GM12878 (cell line): ENCODE results near the gene COPS3. TPM values are rescaled to one million over a fixed set of nuclear protein-coding genes. Genes with fewer than 3 reads are reported as not detected.

Experiments used
- ATAC-seq: fragments of 200-7000 bp; cut with Tn5 transposase; 3 replicates; pipeline ENCODE4 v1.9.1; 2020; ENCODE audit warnings: mild to moderate bottlenecking, moderate library complexity
- BruUV-seq: library from RNA; stranded (reverse); fragments of 400-500 nt; replicated peaks from 2 replicates; lab custom pipeline; 2021; lab: Mats Ljungman, UMichigan
- CTCF ChIA-PET: fragments of 300-600 bp; sonication (Branson Sonifier 250); formaldehyde crosslinking; extraction: SDS; loops from one replicate; lab custom pipeline; 2021; ENCODE audit warnings: inconsistent platforms; lab: Yijun Ruan, JAX
- POLR2A ChIA-PET: fragments of 350-600 bp; formaldehyde crosslinking; extraction: SDS; loops from one replicate; lab custom pipeline; 2021; ENCODE audit warnings: inconsistent platforms; lab: Charles Lee
- RAD21 ChIA-PET: fragments of 300-600 bp; sonication (Branson Sonifier 250); formaldehyde crosslinking; loops from one replicate; lab custom pipeline; 2023; ENCODE audit warnings: antibody characterized with exemption; ENCODE audit not compliant: unreplicated experiment; lab: Charles Lee
- SMC1A ChIA-PET: fragments of 300-600 bp; sonication (Branson Sonifier 250); formaldehyde crosslinking; loops from one replicate; lab custom pipeline; 2023; ENCODE audit not compliant: unreplicated experiment, uncharacterized antibody; lab: Charles Lee
- DNase-seq: peaks from one replicate; pipeline ENCODE4 v3.0.0-alpha.2; 2011; ENCODE audit warnings: low read depth, low spot score
- FAIRE-seq: peaks from 3 replicates; lab custom pipeline; 2011; peaks lifted over from hg19 to GRCh38; lab: Jason Lieb, UNC
- H2AFZ ChIP-seq: 2 replicates; pipeline ENCODE4 v1.6.0; 2011; ENCODE audit warnings: low read depth, low read length, control low read depth; ENCODE audit not compliant: control insufficient read depth
- H3K27ac ChIP-seq: 2 replicates; pipeline ENCODE4 v1.5.1; 2011; ENCODE audit warnings: control low read depth; ENCODE audit not compliant: control insufficient read depth, insufficient read depth
- H3K27me3 ChIP-seq, 2 experiments: replicated peaks in 1 of 2; 2 replicates each; pipeline versions ENCODE4 v1.6.0 to v1.6.1; 2011; ENCODE audit warnings: low read length in 1 of 2; ENCODE audit not compliant: control insufficient read depth in 2 of 2, insufficient read depth in 2 of 2
- H3K36me3 ChIP-seq, 2 experiments: 2 replicates each; pipeline ENCODE4 v1.5.1; 2011; ENCODE audit warnings: low read length in 1 of 2; ENCODE audit not compliant: control insufficient read depth in 2 of 2, insufficient read depth in 2 of 2
- H3K4me1 ChIP-seq: 2 replicates; pipeline ENCODE4 v1.6.1; 2011; ENCODE audit warnings: mild to moderate bottlenecking, low read length, moderate library complexity, mixed read lengths; ENCODE audit not compliant: control insufficient read depth, insufficient read depth
- H3K4me2 ChIP-seq: 2 replicates; pipeline ENCODE4 v1.6.0; 2011; ENCODE audit warnings: control low read depth; ENCODE audit not compliant: control insufficient read depth, insufficient read depth
- H3K4me3 ChIP-seq: fragments of 200-600 bp; sonication (generic); 2 replicates; pipeline ENCODE4 v1.5.1; 2016
- H3K79me2 ChIP-seq: 2 replicates; pipeline ENCODE4 v1.6.0; 2011; ENCODE audit warnings: low read length; ENCODE audit not compliant: control insufficient read depth, insufficient read depth
- H3K9ac ChIP-seq: 2 replicates; pipeline ENCODE4 v1.8.0; 2011; ENCODE audit warnings: low read length, control low read depth, mixed read lengths; ENCODE audit not compliant: control insufficient read depth, insufficient read depth
- H3K9me3 ChIP-seq: replicated peaks from 3 replicates; pipeline ENCODE4 v1.5.1; 2011; ENCODE audit warnings: mild to moderate bottlenecking, low read length; ENCODE audit not compliant: control insufficient read depth, insufficient read depth
- H4K20me1 ChIP-seq: 2 replicates; pipeline ENCODE4 v1.6.0; 2011; ENCODE audit not compliant: control insufficient read depth, insufficient read depth
- BHLHE40 ChIP-seq, 2 experiments: fragments of 450-650 bp in 1 of 2; IDR thresholded peaks; 2 replicates each; pipeline ENCODE4 v1.6.1; 2011 to 2017; ENCODE audit warnings: low read depth in 2 of 2, borderline replicate concordance in 1 of 2, improper control_type of control experiment in 1 of 2, low read length in 1 of 2, mild to moderate bottlenecking in 1 of 2
- CHD1 ChIP-seq: IDR thresholded peaks from 2 replicates; pipeline ENCODE4 v1.6.1; 2012; ENCODE audit warnings: low read depth, low read length, improper control_type of control experiment
- FOXM1 ChIP-seq: IDR thresholded peaks from 2 replicates; pipeline ENCODE4 v1.6.1; 2012; ENCODE audit warnings: low read depth, mild to moderate bottlenecking, inconsistent platforms, low read length, moderate library complexity
- HDAC2 ChIP-seq: fragments of 200-600 bp; sonication (generic); IDR thresholded peaks from 2 replicates; pipeline ENCODE4 v1.6.1; 2017
- JUNB ChIP-seq: IDR thresholded peaks from 2 replicates; pipeline ENCODE4 v1.6.1; 2016; ENCODE audit warnings: antibody characterized with exemption, mild to moderate bottlenecking
- JUND ChIP-seq: IDR thresholded peaks from 2 replicates; pipeline ENCODE4 v1.6.1; 2012; ENCODE audit warnings: low read depth, mild to moderate bottlenecking, low read length, improper control_type of control experiment, moderate library complexity
- MTA2 ChIP-seq: fragments of 450-650 bp; IDR thresholded peaks from 2 replicates; pipeline ENCODE4 v1.6.1; 2016; ENCODE audit warnings: low read depth, mild to moderate bottlenecking, moderate library complexity
- MYC ChIP-seq: IDR thresholded peaks from 2 replicates; pipeline ENCODE4 v1.6.1; 2011; ENCODE audit warnings: mild to moderate bottlenecking, low read length, moderate library complexity, inconsistent platforms; ENCODE audit not compliant: insufficient read depth, insufficient replicate concordance, insufficient read length, severe bottlenecking
- NFXL1 ChIP-seq: fragments of 450-650 bp; IDR thresholded peaks from 2 replicates; pipeline ENCODE4 v1.6.1; 2017; ENCODE audit warnings: antibody characterized with exemption, mild to moderate bottlenecking, borderline replicate concordance
- POU2F2 ChIP-seq: IDR thresholded peaks from 3 replicates; pipeline ENCODE4 v1.6.1; 2011; ENCODE audit warnings: low read depth, mild to moderate bottlenecking, low read length, borderline replicate concordance
- RCOR1 ChIP-seq: conservative IDR thresholded peaks from 2 replicates; pipeline ENCODE4 v1.6.1; 2012; ENCODE audit warnings: low read depth, low read length, improper control_type of control experiment
- SIX5 ChIP-seq: IDR thresholded peaks from 2 replicates; pipeline ENCODE4 v1.6.1; 2011; ENCODE audit warnings: mild to moderate bottlenecking, low read depth, low read length, moderate library complexity; ENCODE audit not compliant: severe bottlenecking
- SKIL ChIP-seq: fragments of 450-650 bp; IDR thresholded peaks from 2 replicates; pipeline ENCODE4 v1.6.1; 2017; ENCODE audit warnings: mild to moderate bottlenecking, low read depth, inconsistent platforms; ENCODE audit not compliant: poor library complexity, severe bottlenecking
- SPI1 ChIP-seq: IDR thresholded peaks from 2 replicates; pipeline ENCODE4 v1.6.1; 2011; ENCODE audit warnings: low read depth, mild to moderate bottlenecking, low read length, moderate library complexity, borderline replicate concordance; ENCODE audit not compliant: insufficient read depth
- TBL1XR1 ChIP-seq: IDR thresholded peaks from 2 replicates; pipeline ENCODE4 v1.6.1; 2012; ENCODE audit warnings: low read depth, low read length, improper control_type of control experiment
- ZSCAN29 ChIP-seq: fragments of 450-650 bp; IDR thresholded peaks from 2 replicates; pipeline ENCODE4 v1.6.1; 2017; ENCODE audit warnings: mild to moderate bottlenecking, moderate library complexity
- WGBS: methylation state at CpG from one replicate; pipeline ENCODE4 v1.1.6; 2016; ENCODE audit warnings: low lambda C conversion rate; ENCODE audit not compliant: insufficient replicate concordance, insufficient coverage; ENCODE audit errors: missing lambda C conversion rate; 5-methylcytosine and 5-hydroxymethylcytosine counted together
- in situ Hi-C: fragments of 300-500 bp; cut with MboI; formaldehyde crosslinking; loops from 9 replicates; pipeline ENCODE4 v1.14.3; 2018; ENCODE audit warnings: mixed read lengths
- intact Hi-C: fragments of 100-400 bp; cut with micrococcal nuclease; formaldehyde crosslinking; loops from one replicate; pipeline ENCODE4 v1.14.2; 2022; ENCODE audit not compliant: unreplicated experiment
- polyA plus RNA-seq, 11 experiments: library from polyadenylated mRNA; depleted of rRNA in 4 of 11; unstranded in 6 of 11; stranded (reverse) in 5 of 11; fragments of >200 nt; fragmentation: Nextera tagmentation in 4 of 11; fragmentation: Illumina TruSeq in 1 of 11; extraction: Ambion mirVana in 4 of 11; extraction: Trizol in 1 of 11; gene quantifications; 1 replicate in 1 of 11; 2 replicates in 10 of 11; pipeline versions ENCODE4 v1.2.1 to v1.2.3, GENCODE V29; 2011 to 2016; ENCODE audit warnings: inconsistent platforms in 2 of 11, missing spikeins in 2 of 11, low read depth in 1 of 11
- total RNA-seq, 4 experiments: library from RNA; depleted of rRNA in 3 of 4; stranded (reverse); fragments of >200 nt in 3 of 4; fragmentation: Illumina TruSeq in 1 of 4; extraction: Trizol in 1 of 4; gene quantifications; 2 replicates each; pipeline versions ENCODE4 v1.2.1 to v1.2.3, GENCODE V29; 2013 to 2021

COPS3 gene
- total and polyA plus RNA-seq, 10 of the 15 experiments (the other 5 are each of a cell fraction or from before 2014, with no cell fraction given) = 99.7 to 187 (median 133) TPM

- Histone ChIP-seq H2AFZ (no peak overlapping the region), H3K79me2 (no peaks in the 10 kb centered on the region), H3K4me3 (no peak overlapping the region), H3K9me3 (no peaks in the 10 kb centered on the region), H3K27me3 (no peaks in the 10 kb centered on the region), H3K36me3 (peaks cover 25 to 31% of the 10 kb centered on the region in 2 experiments), H3K4me1 (no peaks in the 10 kb centered on the region), H4K20me1 (no peaks in the 10 kb centered on the region), H3K9ac (no peak overlapping the region), H3K4me2 (no peak overlapping the region), H3K27ac (no peak overlapping the region)
- ChIA-PET RAD21 (no interaction called here), CTCF (no interaction called here), SMC1A (no interaction called here), POLR2A (interaction anchor here (0.6 kb wide), 1 partner anchor 10 kb away, joined by 3 read pairs; no protein-coding TSS in a partner anchor)
- TF ChIP-seq POU2F2 (no peak), BHLHE40 (IDR thresholded peaks at IDR 0.05; ENCODE audit: borderline replicate concordance in 1 of 2, low read depth in 2 of 2, low read length in 1 of 2) (no peak), JUND (no peak), SIX5 (no peak), NFXL1 (no peak), FOXM1 (no peak), SPI1 (no peak), ZSCAN29 (no peak), JUNB (no peak), SKIL (no peak), CHD1 (no peak), RCOR1 (no peak), MTA2 (no peak), TBL1XR1 (no peak), MYC (no peak), HDAC2 (no peak)
- intact Hi-C loops = no loop called here
- DNase-seq = no peak
- no TSS peak for BruUV-seq
- no peak for ATAC-seq
- in situ Hi-C loops = no loop called here
- no peak for FAIRE-seq
- WGBS = 93% methylated on average over 8 of the region's 8 CpGs
These were observed 56.9 kb downstream of the COPS3 start for GRCh38 chr17:17224137-17224536.
